ENCODE data around the gene GPATCH8. TPM values are rescaled to one million over a fixed set of nuclear protein-coding genes. Genes with fewer than 3 reads are reported as not detected.
"Not testable (repeated sequence)": the region's sequence is repeated elsewhere in the genome, so short reads cannot be mapped to it uniquely, and the experiment has no call there.

GPATCH8 gene
- total RNA-seq, 1 experiment from 2014 or later, result 23.2 TPM

- no peaks in the 10 kb centered on the region for H3K4me1 ChIP-seq (ENCODE audit: low read length)
- H2AFZ ChIP-seq (ENCODE audit: low read length), result no peak overlapping the region
- H3K36me3 ChIP-seq (ENCODE audit: insufficient read depth, low read length), result no peaks in the 10 kb centered on the region
- no peaks in the 10 kb centered on the region for H3K79me2 ChIP-seq (ENCODE audit: low read length)
- H3K4me2 ChIP-seq (ENCODE audit: low read depth, low read length, poor library complexity, severe bottlenecking), result no peak overlapping the region
- no peaks in the 10 kb centered on the region for H4K20me1 ChIP-seq (ENCODE audit: insufficient read depth, low read depth, low read length)
- no peak overlapping the region for H3K9ac ChIP-seq (ENCODE audit: low read length)
- DNase-seq, result peak; percentile 75
- no peak overlapping the region for H3K27ac ChIP-seq (ENCODE audit: low read length)
- no peaks in the 10 kb centered on the region for H3K9me2 ChIP-seq (replicated peaks; ENCODE audit: insufficient read depth, low read length)
- H3K4me3 ChIP-seq (ENCODE audit: low read length), result no peak overlapping the region
- no peaks in the 10 kb centered on the region for H3K27me3 ChIP-seq (ENCODE audit: low read length)
- H3K9me3 ChIP-seq (ENCODE audit: low read length), result no peaks in the 10 kb centered on the region
These were observed 127.1 kb downstream of the GPATCH8 start for GRCh38 chr17:44376124-44376523.

- H3K4me2 ChIP-seq (ENCODE audit: low read depth, low read length, poor library complexity, severe bottlenecking), result no peak overlapping the region
- no peak overlapping the region for H3K27ac ChIP-seq (ENCODE audit: low read length)
- H4K20me1 ChIP-seq (ENCODE audit: insufficient read depth, low read depth, low read length), result no peaks in the 10 kb centered on the region
- H3K9ac ChIP-seq (ENCODE audit: low read length), result no peak overlapping the region
- no peaks in the 10 kb centered on the region for H3K79me2 ChIP-seq (ENCODE audit: low read length)
- no peak for DNase-seq
- no peak overlapping the region for H3K4me3 ChIP-seq (ENCODE audit: low read length)
- H3K9me3 ChIP-seq (ENCODE audit: low read length), result no peaks in the 10 kb centered on the region
- no peaks in the 10 kb centered on the region for H3K27me3 ChIP-seq (ENCODE audit: low read length)
- no peak overlapping the region for H2AFZ ChIP-seq (ENCODE audit: low read length)
- no peaks in the 10 kb centered on the region for H3K9me2 ChIP-seq (replicated peaks; ENCODE audit: insufficient read depth, low read length)
- no peaks in the 10 kb centered on the region for H3K4me1 ChIP-seq (ENCODE audit: low read length)
- no peaks in the 10 kb centered on the region for H3K36me3 ChIP-seq (ENCODE audit: insufficient read depth, low read length)
These were observed 127.8 kb downstream of the GPATCH8 start for GRCh38 chr17:44375196-44376017.

DNA sequence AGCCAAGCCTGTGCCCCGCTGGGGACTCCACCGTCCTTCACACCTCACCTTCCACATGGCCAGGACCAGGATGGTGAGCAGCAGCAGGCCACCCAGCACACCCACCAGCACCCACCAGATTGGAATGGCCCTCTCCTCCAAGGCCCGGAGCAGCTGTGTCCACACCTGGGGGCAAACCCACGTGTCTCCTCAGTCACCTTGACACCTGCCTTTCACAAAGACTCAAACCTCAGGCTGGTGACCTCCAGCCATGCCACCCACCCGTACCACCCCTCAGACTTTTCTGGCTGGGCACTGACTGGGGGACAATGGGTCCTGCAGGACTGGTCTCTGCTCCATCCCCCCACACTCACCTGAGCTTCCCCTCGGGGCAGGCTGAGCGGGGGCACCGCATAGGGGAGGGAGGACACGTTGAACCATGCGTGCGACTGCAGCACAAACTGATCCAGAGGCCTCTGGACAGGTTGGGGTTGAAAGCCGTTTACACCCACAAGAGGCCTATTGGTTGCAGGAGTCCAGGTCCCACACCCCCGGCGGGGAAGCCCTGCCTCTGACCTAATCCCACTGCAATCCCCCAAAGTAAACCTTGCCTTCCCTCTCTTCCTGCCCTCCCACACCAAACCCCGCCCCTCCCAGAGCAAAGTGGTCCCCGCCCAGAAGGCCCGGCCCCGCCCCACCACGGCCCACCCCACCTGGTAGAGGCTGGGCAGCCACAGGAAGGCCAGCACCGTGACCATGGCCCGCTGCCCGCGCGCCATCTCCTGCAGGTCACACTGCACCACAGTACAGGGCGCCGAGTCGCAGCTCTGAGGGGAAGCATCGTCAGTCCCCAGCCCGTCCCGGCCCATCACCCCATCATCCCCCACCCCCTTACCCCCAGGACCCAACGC is 128.7 kb downstream of the GPATCH8 start:
- no peaks in the 10 kb centered on the region for H3K36me3 ChIP-seq (ENCODE audit: insufficient read depth, low read length)
- no peak for DNase-seq
- no peaks in the 10 kb centered on the region for H4K20me1 ChIP-seq (ENCODE audit: insufficient read depth, low read depth, low read length)
- no peaks in the 10 kb centered on the region for H3K27me3 ChIP-seq (ENCODE audit: low read length)
- no peak overlapping the region for H3K4me2 ChIP-seq (ENCODE audit: low read depth, low read length, poor library complexity, severe bottlenecking)
- no peak overlapping the region for H3K27ac ChIP-seq (ENCODE audit: low read length)
- H2AFZ ChIP-seq (ENCODE audit: low read length), result no peak overlapping the region
- no peaks in the 10 kb centered on the region for H3K79me2 ChIP-seq (ENCODE audit: low read length)
- H3K4me3 ChIP-seq (ENCODE audit: low read length), result no peak overlapping the region
- H3K4me1 ChIP-seq (ENCODE audit: low read length), result no peaks in the 10 kb centered on the region
- no peak overlapping the region for H3K9ac ChIP-seq (ENCODE audit: low read length)
- H3K9me2 ChIP-seq (replicated peaks; ENCODE audit: insufficient read depth, low read length), result no peaks in the 10 kb centered on the region
- no peaks in the 10 kb centered on the region for H3K9me3 ChIP-seq (ENCODE audit: low read length)

GRCh38 chr17:44372036-44372435 is 131.2 kb downstream of the GPATCH8 start:
- H3K27me3 ChIP-seq (ENCODE audit: low read length), result no peaks in the 10 kb centered on the region
- no peaks in the 10 kb centered on the region for H3K79me2 ChIP-seq (ENCODE audit: low read length)
- no peak overlapping the region for H3K27ac ChIP-seq (ENCODE audit: low read length)
- no peaks in the 10 kb centered on the region for H3K4me1 ChIP-seq (ENCODE audit: low read length)
- no peak overlapping the region for H3K4me2 ChIP-seq (ENCODE audit: low read depth, low read length, poor library complexity, severe bottlenecking)
- no peak for DNase-seq
- no peak overlapping the region for H3K4me3 ChIP-seq (ENCODE audit: low read length)
- H4K20me1 ChIP-seq (ENCODE audit: insufficient read depth, low read depth, low read length), result no peaks in the 10 kb centered on the region
- no peaks in the 10 kb centered on the region for H3K36me3 ChIP-seq (ENCODE audit: insufficient read depth, low read length)
- no peak overlapping the region for H3K9ac ChIP-seq (ENCODE audit: low read length)
- H2AFZ ChIP-seq (ENCODE audit: low read length), result no peak overlapping the region
- no peaks in the 10 kb centered on the region for H3K9me3 ChIP-seq (ENCODE audit: low read length)
- H3K9me2 ChIP-seq (replicated peaks; ENCODE audit: insufficient read depth, low read length), result no peaks in the 10 kb centered on the region

DNA sequence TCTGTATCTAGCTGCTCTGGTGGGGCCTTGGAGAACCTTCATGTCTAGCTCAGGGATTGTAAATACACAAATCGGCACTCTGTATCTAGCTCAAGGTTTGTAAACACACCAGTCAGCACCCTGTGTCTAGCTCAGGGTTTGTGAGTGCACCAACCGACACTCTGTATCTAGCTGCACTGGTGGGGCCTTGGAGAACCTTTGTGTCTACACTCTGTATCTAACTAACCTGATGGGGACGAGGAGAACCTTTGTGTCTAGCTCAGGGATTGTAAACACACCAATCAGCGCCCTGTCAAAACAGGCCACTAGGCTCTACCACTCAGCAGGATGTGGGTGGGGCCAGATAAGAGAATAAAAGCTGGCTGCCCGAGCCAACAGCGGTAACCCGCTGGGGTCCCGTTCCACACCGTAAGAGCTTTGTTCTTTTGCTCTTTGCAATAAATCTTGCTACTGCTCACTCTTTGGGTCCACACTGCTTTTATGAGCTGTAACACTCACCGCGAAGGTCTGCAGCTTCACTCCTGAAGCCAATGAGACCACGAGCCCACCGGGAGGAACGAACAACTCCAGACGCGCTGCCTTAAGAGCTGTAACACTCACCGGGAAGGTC is 133.7 kb downstream of the GPATCH8 start:
- not testable (repeated sequence) for H2AFZ ChIP-seq (ENCODE audit: low read length)

GRCh38 chr17:44368391-44369243 is 134.6 kb downstream of the GPATCH8 start:
- not testable (repeated sequence) for H3K79me2 ChIP-seq (ENCODE audit: low read length); DNase-seq; H3K27ac ChIP-seq (ENCODE audit: low read length); H3K9me2 ChIP-seq (replicated peaks; ENCODE audit: insufficient read depth, low read length); H3K9me3 ChIP-seq (ENCODE audit: low read length); H2AFZ ChIP-seq (ENCODE audit: low read length); H3K4me2 ChIP-seq (ENCODE audit: low read depth, low read length, poor library complexity, severe bottlenecking); H3K4me1 ChIP-seq (ENCODE audit: low read length); H3K27me3 ChIP-seq (ENCODE audit: low read length); H4K20me1 ChIP-seq (ENCODE audit: insufficient read depth, low read depth, low read length); H3K9ac ChIP-seq (ENCODE audit: low read length); H3K36me3 ChIP-seq (ENCODE audit: insufficient read depth, low read length); H3K4me3 ChIP-seq (ENCODE audit: low read length)

More for the DNA sequence above, 133.7 kb downstream of the GPATCH8 start:
- H3K4me2 ChIP-seq (ENCODE audit: low read depth, low read length, poor library complexity, severe bottlenecking); H3K27ac ChIP-seq (ENCODE audit: low read length); DNase-seq; H3K9ac ChIP-seq (ENCODE audit: low read length); H4K20me1 ChIP-seq (ENCODE audit: insufficient read depth, low read depth, low read length); H3K4me1 ChIP-seq (ENCODE audit: low read length); H3K79me2 ChIP-seq (ENCODE audit: low read length); H3K36me3 ChIP-seq (ENCODE audit: insufficient read depth, low read length); H3K27me3 ChIP-seq (ENCODE audit: low read length); H3K9me3 ChIP-seq (ENCODE audit: low read length); H3K9me2 ChIP-seq (replicated peaks; ENCODE audit: insufficient read depth, low read length); H3K4me3 ChIP-seq (ENCODE audit: low read length): not testable (repeated sequence)

DNA sequence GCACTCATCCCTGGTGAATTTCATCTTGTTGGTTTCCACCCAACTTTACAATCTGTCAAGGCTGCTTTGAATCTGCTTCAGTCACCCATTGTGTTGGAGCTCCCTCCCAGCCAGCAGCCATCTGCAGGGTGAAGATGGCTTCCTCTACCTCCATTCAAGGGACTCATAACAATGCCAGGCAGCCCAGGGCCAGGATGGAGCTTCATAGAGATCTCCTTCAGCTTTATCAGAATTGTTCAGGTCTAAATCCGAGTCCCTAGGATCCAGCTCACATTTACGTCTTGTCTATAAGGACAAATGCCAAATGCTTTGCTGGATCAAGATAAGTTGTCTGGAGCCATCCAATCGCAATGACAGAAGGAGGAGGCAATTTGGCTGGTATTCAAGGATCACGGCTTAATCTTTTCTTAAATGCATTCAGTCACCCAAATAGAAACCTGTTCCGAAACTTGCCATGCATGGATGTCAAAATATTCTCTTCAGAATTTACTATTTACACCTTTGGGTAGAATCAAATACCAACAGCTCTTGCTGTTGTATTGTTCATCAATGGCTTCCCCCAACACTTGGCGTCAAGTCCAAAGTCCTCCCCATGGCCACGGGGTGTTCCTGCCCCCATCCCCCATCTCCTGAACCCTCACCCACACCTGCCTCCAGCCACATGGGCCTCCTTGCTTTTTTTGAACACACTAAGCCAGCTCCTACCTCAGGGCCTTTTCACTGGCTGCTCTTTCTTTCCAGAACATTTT is 135.8 kb downstream of the GPATCH8 start:
- peaks cover 14% of the 10 kb centered on the region for H3K4me1 ChIP-seq (ENCODE audit: low read length)
- no peaks in the 10 kb centered on the region for H4K20me1 ChIP-seq (ENCODE audit: insufficient read depth, low read depth, low read length)
- no peaks in the 10 kb centered on the region for H3K9me2 ChIP-seq (replicated peaks; ENCODE audit: insufficient read depth, low read length)
- no peak for DNase-seq
- no peaks in the 10 kb centered on the region for H3K79me2 ChIP-seq (ENCODE audit: low read length)
- no peak overlapping the region for H3K9ac ChIP-seq (ENCODE audit: low read length)
- no peaks in the 10 kb centered on the region for H3K9me3 ChIP-seq (ENCODE audit: low read length)
- H2AFZ ChIP-seq (ENCODE audit: low read length), result no peak overlapping the region
- no peak overlapping the region for H3K27ac ChIP-seq (ENCODE audit: low read length)
- H3K4me3 ChIP-seq (ENCODE audit: low read length), result no peak overlapping the region
- no peaks in the 10 kb centered on the region for H3K36me3 ChIP-seq (ENCODE audit: insufficient read depth, low read length)
- no peak overlapping the region for H3K4me2 ChIP-seq (ENCODE audit: low read depth, low read length, poor library complexity, severe bottlenecking)
- no peaks in the 10 kb centered on the region for H3K27me3 ChIP-seq (ENCODE audit: low read length)
